Upper lobe of left lung (tissue), 6 donors: Measurements from ENCODE around the gene MFAP3L. TPM values are rescaled to one million over a fixed set of nuclear protein-coding genes. Genes with fewer than 3 reads are reported as not detected.

Experiments
- ATAC-seq, 2 donors: fragments of 200-7000 bp; cut with Tn5 transposase; one replicate each; pipeline ENCODE4 v1.9.1; 2022; ENCODE audit warnings: mild to moderate bottlenecking in 2 of 2, moderate library complexity in 2 of 2; ENCODE audit not compliant: low FRiP score in 2 of 2
- DNase-seq, 2 donors: peaks; one replicate each; pipeline ENCODE4 v3.0.0-alpha.2; 2019 to 2020
- H3K27ac ChIP-seq, 4 donors: fragments of 200-600 bp; sonication (generic); one replicate each; pipeline ENCODE4 v1.5.1; 2016 to 2019
- H3K27me3 ChIP-seq, 4 donors: fragments of 200-600 bp; sonication (generic); one replicate each; pipeline ENCODE4 v1.5.1; 2017 to 2019
- H3K36me3 ChIP-seq, 4 donors: fragments of 200-600 bp; sonication (generic); one replicate each; pipeline ENCODE4 v1.5.1; 2016 to 2019
- H3K4me1 ChIP-seq, 4 donors: fragments of 200-600 bp; sonication (generic); one replicate each; pipeline ENCODE4 v1.5.1; 2018 to 2019
- H3K4me3 ChIP-seq, 4 donors: fragments of 200-600 bp; sonication (generic); one replicate each; pipeline ENCODE4 v1.5.1; 2017 to 2019; ENCODE audit warnings: mild to moderate bottlenecking in 2 of 4, moderate library complexity in 1 of 4
- H3K9me3 ChIP-seq, 4 donors: fragments of 200-600 bp; sonication (generic); one replicate each; pipeline ENCODE4 v1.5.1; 2018 to 2019
- CTCF ChIP-seq, 6 experiments: fragments of 450-650 bp in 4 of 6; fragments of 200-600 bp in 2 of 6; sonication (generic) in 2 of 6; IDR thresholded peaks; one replicate each; pipeline ENCODE4 v1.5.1; 2016 to 2019; ENCODE audit warnings: antibody characterized with exemption in 6 of 6
- EP300 ChIP-seq, 4 donors: sonication (generic); formaldehyde crosslinking; IDR thresholded peaks; one replicate each; pipeline ENCODE4 v1.5.1; 2017; ENCODE audit warnings: antibody characterized with exemption in 4 of 4, control low read depth in 2 of 4
- POLR2A ChIP-seq, 4 donors: fragments of 450-650 bp; IDR thresholded peaks; one replicate each; pipeline ENCODE4 v1.5.1; 2016 to 2017; ENCODE audit warnings: antibody characterized with exemption in 4 of 4, mild to moderate bottlenecking in 2 of 4
- POLR2AphosphoS5 ChIP-seq, 2 donors: sonication (generic); formaldehyde crosslinking; IDR thresholded peaks; one replicate each; pipeline ENCODE4 v1.5.1; 2017; ENCODE audit warnings: antibody characterized with exemption in 2 of 2
- WGBS, 2 donors: methylation state at CpG; one replicate each; pipeline ENCODE4 v1.1.5; 2017 to 2018; 5-methylcytosine and 5-hydroxymethylcytosine counted together
- total RNA-seq, 6 donors: library from RNA; depleted of rRNA in 4 of 6; stranded (reverse); fragments of >200 nt in 4 of 6; gene quantifications; one replicate each; pipeline versions ENCODE4 v1.1.0 to v1.2.1, GENCODE V29; 2016 to 2021
- donor health status: DM: no; HTN: no; CAD: no; lungs with moderate emphysema.
- donor health status: DM: no; HTN: yes; CAD: no; lungs with severe emphysema.

The MFAP3L gene
- total RNA-seq, 6 donors from 2014 or later: 2.1 to 11.7 (median 6.4) TPM

- 80 to 96% methylated on average over 1 of the region's 1 CpG for WGBS, 2 donors
- Histone ChIP-seq H3K27ac (no peak overlapping the region), H3K4me3 (no peak overlapping the region), H3K27me3 (no peaks in the 10 kb centered on the region), H3K9me3 (no peaks in the 10 kb centered on the region), H3K4me1 (no peaks in the 10 kb centered on the region), H3K36me3 (no peaks in the 10 kb centered on the region)
- DNase-seq (no peak), ATAC-seq (no peak)
- TF ChIP-seq EP300 (IDR thresholded peaks at IDR 0.05): no peak
- TF ChIP-seq CTCF (IDR thresholded peaks at IDR 0.05): no peak
- TF ChIP-seq POLR2AphosphoS5 (IDR thresholded peaks at IDR 0.05): no peak
- TF ChIP-seq POLR2A (IDR thresholded peaks at IDR 0.05): no peak
These were observed 11.3 kb upstream of the MFAP3L start for GRCh38 chr4:170037481-170037880.

- no peaks in the 10 kb centered on the region for H3K27me3 ChIP-seq
- no peaks in the 10 kb centered on the region for H3K9me3 ChIP-seq
- no peak overlapping the region for H3K27ac ChIP-seq
- ATAC-seq (no peak), DNase-seq (no peak)
- H3K36me3 ChIP-seq: no peaks in the 10 kb centered on the region
- H3K4me3 ChIP-seq: no peak overlapping the region
- 84 to 88% methylated on average over 3 of the region's 3 CpGs for WGBS, 2 donors
- TF ChIP-seq POLR2AphosphoS5 (IDR thresholded peaks at IDR 0.05): no peak
- no peak for TF ChIP-seq POLR2A (IDR thresholded peaks at IDR 0.05)
- no peak for TF ChIP-seq EP300 (IDR thresholded peaks at IDR 0.05)
- no peak for TF ChIP-seq CTCF (IDR thresholded peaks at IDR 0.05)
- no peaks in the 10 kb centered on the region for H3K4me1 ChIP-seq
These were observed 9.7 kb upstream of the MFAP3L start for GRCh38 chr4:170035845-170036244.

- WGBS, 2 donors: 52% methylated on average over 1 of the region's 1 CpG; no CpG with 5 or more reads in 1 of the 2 donors
- no peak for TF ChIP-seq CTCF (IDR thresholded peaks at IDR 0.05)
- TF ChIP-seq POLR2AphosphoS5 (IDR thresholded peaks at IDR 0.05): no peak
- no peak for TF ChIP-seq POLR2A (IDR thresholded peaks at IDR 0.05)
- TF ChIP-seq EP300 (IDR thresholded peaks at IDR 0.05): no peak
- no peaks in the 10 kb centered on the region for H3K9me3 ChIP-seq
- no peak overlapping the region for H3K4me3 ChIP-seq
- no peaks in the 10 kb centered on the region for H3K4me1 ChIP-seq
- ATAC-seq (no peak), DNase-seq (no peak)
- no peaks in the 10 kb centered on the region for H3K36me3 ChIP-seq
- no peaks in the 10 kb centered on the region for H3K27me3 ChIP-seq
- H3K27ac ChIP-seq: no peak overlapping the region
These were observed 9.0 kb upstream of the MFAP3L start for GRCh38 chr4:170035231-170035630.

GRCh38 chr4:170033999-170034398 is 7.8 kb upstream of the MFAP3L start:
- Histone ChIP-seq H3K36me3 (no peaks in the 10 kb centered on the region), H3K9me3 (no peaks in the 10 kb centered on the region), H3K4me1 (no peaks in the 10 kb centered on the region), H3K27ac (no peak overlapping the region), H3K4me3 (no peak overlapping the region), H3K27me3 (no peaks in the 10 kb centered on the region)
- TF ChIP-seq POLR2A (IDR thresholded peaks at IDR 0.05): no peak
- TF ChIP-seq POLR2AphosphoS5 (IDR thresholded peaks at IDR 0.05): no peak
- no peak for TF ChIP-seq CTCF (IDR thresholded peaks at IDR 0.05)
- TF ChIP-seq EP300 (IDR thresholded peaks at IDR 0.05): no peak
- WGBS, 2 donors: 92 to 94% methylated on average over 2 of the region's 2 CpGs
- no peak for ATAC-seq
- no peak for DNase-seq

GRCh38 chr4:170030121-170030520 is 3.9 kb upstream of the MFAP3L start:
- DNase-seq: no peak

More at GRCh38 chr4:170030121-170030520, 3.9 kb upstream of the MFAP3L start:
- Histone ChIP-seq H3K27ac (no peak overlapping the region), H3K9me3 (no peaks in the 10 kb centered on the region), H3K4me1 (peaks cover 5 to 12% (median 10%) of the 10 kb centered on the region in 4 donors), H3K4me3 (no peak overlapping the region), H3K36me3 (no peaks in the 10 kb centered on the region), H3K27me3 (no peaks in the 10 kb centered on the region)
- TF ChIP-seq POLR2AphosphoS5 (IDR thresholded peaks at IDR 0.05) (no peak), CTCF (IDR thresholded peaks at IDR 0.05) (no peak), POLR2A (IDR thresholded peaks at IDR 0.05) (no peak), EP300 (IDR thresholded peaks at IDR 0.05) (no peak)
- ATAC-seq: no peak
- WGBS, 2 donors: 36 to 48% methylated on average over 1 of the region's 1 CpG
